ENCODE data around the gene LARGE1.

LARGE1 gene

DNA sequence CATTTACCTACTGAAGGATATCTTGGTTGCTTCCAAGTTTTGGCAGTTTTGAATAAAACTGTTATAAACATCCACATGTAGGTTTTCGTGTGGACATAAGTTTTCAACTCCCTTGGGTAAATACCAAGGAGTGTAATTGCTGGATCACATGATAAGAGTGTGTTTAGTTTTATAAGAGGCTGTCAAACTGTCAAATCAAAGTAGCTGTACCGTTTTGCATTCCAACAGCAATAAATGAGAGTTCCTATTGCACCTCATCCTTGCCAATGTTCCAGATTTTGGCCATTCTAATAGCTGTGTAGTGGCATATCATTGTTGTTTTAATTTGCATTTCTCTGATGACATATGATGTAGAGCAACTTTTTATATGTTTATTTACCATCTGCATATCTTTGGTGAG is 671.3 kb downstream of the LARGE1 start:
- no peak for DNase-seq (ENCODE audit: low spot score)
- TF ChIP-seq, protein P1, sequence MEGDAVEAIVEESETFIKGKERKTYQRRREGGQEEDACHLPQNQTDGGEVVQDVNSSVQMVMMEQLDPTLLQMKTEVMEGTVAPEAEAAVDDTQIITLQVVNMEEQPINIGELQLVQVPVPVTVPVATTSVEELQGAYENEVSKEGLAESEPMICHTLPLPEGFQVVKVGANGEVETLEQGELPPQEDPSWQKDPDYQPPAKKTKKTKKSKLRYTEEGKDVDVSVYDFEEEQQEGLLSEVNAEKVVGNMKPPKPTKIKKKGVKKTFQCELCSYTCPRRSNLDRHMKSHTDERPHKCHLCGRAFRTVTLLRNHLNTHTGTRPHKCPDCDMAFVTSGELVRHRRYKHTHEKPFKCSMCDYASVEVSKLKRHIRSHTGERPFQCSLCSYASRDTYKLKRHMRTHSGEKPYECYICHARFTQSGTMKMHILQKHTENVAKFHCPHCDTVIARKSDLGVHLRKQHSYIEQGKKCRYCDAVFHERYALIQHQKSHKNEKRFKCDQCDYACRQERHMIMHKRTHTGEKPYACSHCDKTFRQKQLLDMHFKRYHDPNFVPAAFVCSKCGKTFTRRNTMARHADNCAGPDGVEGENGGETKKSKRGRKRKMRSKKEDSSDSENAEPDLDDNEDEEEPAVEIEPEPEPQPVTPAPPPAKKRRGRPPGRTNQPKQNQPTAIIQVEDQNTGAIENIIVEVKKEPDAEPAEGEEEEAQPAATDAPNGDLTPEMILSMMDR (IDR thresholded peaks at IDR 0.05; ENCODE audit: borderline replicate concordance, control extremely low read depth, extremely low read depth, insufficient read depth, missing control alignments): no peak
- in situ Hi-C loops (cut with MboI; ENCODE audit: low sequenced_read_pairs, unreplicated experiment): no loop called here

DNA sequence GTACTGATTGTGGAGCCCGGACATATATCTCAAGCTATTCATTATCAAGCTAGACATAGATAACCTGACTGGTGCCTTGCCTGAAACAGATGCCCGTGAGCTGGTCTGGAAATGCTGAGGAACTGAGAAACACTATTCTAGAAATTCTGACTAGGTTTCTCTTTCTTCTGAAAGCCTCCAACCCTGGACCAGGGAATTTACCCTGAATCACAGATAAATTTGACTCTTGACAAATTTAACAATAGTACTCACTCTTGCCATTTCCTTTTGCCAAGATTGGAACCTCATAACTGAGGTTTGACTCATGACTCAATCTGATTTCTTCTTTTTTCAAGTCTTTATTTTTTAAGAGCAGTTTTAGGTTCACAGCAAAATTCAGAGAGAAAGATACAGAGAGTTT is 672.5 kb downstream of the LARGE1 start:
- DNase-seq (ENCODE audit: low spot score): peak; percentile 52
- in situ Hi-C loops (cut with MboI; ENCODE audit: low sequenced_read_pairs, unreplicated experiment): no loop called here
- TF ChIP-seq, protein P1 (IDR thresholded peaks at IDR 0.05; ENCODE audit: borderline replicate concordance, control extremely low read depth, extremely low read depth, insufficient read depth, missing control alignments): no peak

DNA sequence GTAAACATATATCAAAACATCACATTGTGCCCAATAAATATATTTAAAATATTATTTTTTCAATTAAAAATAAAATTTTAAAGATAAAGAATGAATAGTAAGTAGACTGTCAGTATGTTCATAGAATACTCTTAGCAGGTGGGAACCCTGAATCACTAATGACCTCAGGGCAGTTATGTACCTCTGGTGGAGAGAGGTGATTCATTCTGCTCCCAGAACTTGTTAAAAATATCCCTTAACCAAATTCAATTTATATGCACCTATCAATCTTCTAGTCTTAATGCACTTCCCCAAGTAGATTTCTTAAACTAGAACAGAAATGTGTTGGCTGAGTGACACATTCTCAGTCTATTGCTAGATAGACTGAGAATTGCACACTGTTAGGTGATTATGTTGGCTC is 678.2 kb downstream of the LARGE1 start:
- TF ChIP-seq, protein P1 (IDR thresholded peaks at IDR 0.05; ENCODE audit: borderline replicate concordance, control extremely low read depth, extremely low read depth, insufficient read depth, missing control alignments): no peak
- in situ Hi-C loops (cut with MboI; ENCODE audit: low sequenced_read_pairs, unreplicated experiment): no loop called here
- no peak for DNase-seq (ENCODE audit: low spot score)

DNA sequence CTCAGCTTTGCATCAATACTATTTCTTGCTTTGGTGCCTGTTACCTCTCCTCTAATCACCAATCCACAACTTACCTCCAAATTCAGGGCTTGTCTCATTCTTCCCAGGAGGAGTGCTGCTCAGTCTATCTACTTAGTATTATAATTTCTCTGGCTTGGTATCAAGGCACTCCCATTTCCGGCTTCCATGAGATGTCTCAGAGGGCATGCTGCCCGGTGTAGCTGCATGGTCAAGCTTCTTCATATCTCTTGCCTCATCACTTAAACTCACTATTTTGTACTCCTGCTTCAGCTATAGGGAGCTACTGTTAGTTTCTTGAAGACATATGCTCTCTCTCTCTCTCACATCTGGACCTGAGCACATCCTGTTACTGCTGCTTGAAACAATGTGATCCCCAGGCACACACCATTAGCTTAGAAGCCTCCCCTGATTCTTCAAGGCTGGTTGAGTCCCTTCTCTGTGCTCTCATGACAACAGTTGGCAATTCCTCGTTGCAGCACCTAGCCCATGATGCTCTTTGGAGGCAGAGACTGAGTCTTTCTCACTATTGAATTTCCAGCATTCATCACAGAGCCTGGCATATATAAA is 679.3 kb downstream of the LARGE1 start:
- TF ChIP-seq, protein P1 (IDR thresholded peaks at IDR 0.05; ENCODE audit: borderline replicate concordance, control extremely low read depth, extremely low read depth, insufficient read depth, missing control alignments): no peak
- DNase-seq (ENCODE audit: low spot score): no peak
- in situ Hi-C loops (cut with MboI; ENCODE audit: low sequenced_read_pairs, unreplicated experiment): no loop called here

DNA sequence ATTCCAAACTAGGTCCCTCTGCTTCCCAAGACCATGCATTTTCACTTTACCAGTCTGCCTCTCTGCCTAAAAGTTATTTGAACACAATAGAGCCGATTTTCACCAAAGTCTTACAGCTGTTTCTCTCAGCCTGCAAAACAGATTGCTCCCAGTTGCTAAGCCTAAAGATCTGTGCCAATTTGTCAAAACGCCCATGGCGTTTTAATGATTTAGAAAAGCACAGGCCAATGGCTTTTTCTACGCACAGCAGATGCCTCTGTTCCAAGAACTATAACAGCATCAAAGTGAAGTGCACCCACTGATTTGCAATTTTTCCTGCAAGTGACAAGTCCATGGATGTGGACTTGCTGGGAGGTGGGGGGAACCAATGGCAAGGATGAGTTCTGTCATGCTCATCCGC is 688.2 kb downstream of the LARGE1 start:
- TF ChIP-seq, protein P1 (IDR thresholded peaks at IDR 0.05; ENCODE audit: borderline replicate concordance, control extremely low read depth, extremely low read depth, insufficient read depth, missing control alignments): no peak
- DNase-seq (ENCODE audit: low spot score): no peak
- in situ Hi-C loops (cut with MboI; ENCODE audit: low sequenced_read_pairs, unreplicated experiment): no loop called here

DNA sequence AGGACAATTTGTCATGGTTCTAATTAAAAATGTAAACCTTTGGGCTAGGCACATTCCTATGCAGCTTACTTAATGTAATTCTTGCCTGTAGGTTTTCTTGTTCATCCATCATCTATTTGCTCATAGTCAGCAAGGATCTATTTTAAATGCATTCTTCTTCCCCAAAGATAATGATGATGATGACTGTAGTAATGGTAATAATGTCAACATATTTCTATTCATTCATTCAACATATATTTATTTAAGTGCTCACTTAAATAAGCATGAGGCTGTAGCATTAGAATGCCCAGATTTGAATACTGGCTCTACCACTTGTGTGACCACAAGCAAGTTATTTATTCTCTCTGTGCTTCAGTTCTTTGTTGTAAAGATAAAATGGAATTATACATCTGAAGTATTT is 692.5 kb downstream of the LARGE1 start:
- TF ChIP-seq, protein P1 (IDR thresholded peaks at IDR 0.05; ENCODE audit: borderline replicate concordance, control extremely low read depth, extremely low read depth, insufficient read depth, missing control alignments): no peak
- no peak for DNase-seq (ENCODE audit: low spot score)
- in situ Hi-C loops (cut with MboI; ENCODE audit: low sequenced_read_pairs, unreplicated experiment): no loop called here
